GM20431 (cell line): ENCODE data around the gene KLHL26.

Experiments used
- in situ Hi-C: fragments of 300-500 bp; cut with MseI, MboI; formaldehyde crosslinking; loops from one replicate; pipeline ENCODE4 v1.15.0; 2020; ENCODE audit warnings: low sequenced_read_pairs; ENCODE audit not compliant: unreplicated experiment

Gene KLHL26

GRCh38 chr19:18660051-18660910, 23.5 kb downstream of the KLHL26 start:
- in situ Hi-C loops, result no loop called here

DNA sequence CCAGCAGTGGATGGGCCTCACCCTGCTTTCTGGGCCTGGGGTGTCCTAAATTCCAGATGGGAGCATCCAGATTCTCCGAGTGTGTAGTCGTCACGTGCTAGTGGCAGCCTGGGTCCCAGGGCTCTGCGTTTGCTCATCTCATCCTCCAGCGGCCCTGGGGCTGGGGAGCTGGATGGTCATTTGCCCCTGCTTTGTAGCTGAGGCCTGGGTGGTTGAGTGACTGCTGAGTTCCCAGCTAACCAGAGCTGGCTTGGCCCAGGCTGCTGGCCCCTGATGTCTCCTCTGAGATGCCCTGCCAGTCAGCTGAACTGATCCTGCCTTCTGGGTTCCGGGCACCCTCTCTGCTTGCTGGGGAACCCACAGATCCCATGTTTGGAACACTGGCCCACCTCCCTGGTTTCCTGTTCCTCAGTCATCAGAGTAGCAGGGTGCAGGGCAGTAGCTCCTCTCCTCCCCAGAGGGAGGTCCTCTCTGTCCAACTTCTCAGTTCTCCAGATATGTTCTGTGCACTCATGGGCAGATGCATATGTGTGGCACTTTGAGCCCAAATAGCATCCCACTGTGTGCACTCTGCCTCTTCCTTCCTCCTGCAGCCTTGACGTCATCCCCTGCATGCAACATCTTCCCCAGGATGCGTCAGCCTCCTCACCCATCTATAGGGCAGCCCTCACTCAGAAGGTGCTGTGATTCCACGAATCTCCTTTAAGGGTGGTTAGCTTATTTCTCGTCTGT, 24.3 kb downstream of the KLHL26 start:
- in situ Hi-C loops, result no loop called here

DNA sequence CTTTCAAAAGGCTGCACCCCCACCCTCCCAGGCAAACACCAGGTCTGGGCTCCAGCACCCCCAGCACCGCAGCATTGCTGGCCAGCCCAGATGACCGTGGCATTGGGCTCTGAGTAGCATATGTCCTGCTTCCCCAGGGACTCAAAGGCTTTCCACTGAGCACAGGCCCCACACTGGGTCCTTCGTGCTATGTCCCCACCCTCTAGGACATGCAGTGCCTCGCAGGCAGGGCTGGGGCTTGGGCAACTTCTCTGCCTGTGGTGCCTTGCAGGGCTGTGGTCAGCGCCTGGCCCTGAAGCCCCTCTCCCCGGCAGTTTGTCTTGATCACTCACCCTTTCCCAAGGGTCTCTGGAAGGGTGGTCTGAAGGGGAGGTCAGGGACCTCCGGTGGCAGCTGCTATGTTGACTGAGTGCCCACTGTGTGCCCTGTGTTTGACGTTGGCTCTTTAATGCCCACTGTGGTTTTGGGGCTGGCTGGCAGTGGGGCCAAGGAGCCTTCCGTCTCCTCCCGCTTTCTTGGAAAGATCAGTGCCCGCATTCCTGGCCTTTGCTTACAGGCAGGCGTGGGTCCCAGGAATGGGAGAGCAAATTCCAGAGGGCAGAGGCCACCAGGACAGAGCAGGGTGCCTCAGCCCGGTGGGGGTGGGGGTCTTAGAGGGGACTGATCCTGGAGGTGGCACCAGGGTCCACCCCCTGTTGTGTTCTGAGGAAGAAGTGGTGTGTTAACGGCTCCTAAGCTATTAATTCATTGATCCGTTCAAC, 26.3 kb downstream of the KLHL26 start:
- in situ Hi-C loops, result no loop called here

DNA sequence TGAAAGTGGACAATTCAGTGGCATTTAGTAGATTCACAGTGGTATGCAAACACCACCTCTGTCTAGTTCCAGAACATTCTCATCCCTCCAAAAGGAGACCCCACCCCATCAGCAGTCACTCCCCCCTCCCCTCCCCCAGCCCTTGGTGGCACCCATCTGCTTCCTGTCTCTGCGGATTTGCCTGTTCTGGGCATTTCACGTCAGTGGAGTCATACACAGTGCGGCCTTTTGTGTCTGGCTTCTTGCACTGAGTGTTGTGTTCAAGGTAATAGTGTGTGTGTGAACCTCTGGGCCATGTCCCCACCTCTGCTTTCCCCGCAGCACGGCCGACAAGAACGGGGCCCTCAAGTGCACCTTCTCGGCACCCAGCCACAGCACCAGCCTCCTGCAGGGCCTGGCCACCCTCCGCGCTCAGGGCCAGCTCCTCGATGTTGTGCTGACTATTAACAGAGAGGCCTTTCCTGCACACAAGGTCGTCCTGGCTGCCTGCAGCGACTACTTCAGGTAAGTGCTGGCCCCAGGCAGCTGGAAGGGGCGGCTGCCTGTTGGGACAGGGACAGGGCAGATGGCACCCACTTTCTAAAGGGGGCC, 27.2 kb downstream of the KLHL26 start:
- in situ Hi-C loops, result no loop called here

DNA sequence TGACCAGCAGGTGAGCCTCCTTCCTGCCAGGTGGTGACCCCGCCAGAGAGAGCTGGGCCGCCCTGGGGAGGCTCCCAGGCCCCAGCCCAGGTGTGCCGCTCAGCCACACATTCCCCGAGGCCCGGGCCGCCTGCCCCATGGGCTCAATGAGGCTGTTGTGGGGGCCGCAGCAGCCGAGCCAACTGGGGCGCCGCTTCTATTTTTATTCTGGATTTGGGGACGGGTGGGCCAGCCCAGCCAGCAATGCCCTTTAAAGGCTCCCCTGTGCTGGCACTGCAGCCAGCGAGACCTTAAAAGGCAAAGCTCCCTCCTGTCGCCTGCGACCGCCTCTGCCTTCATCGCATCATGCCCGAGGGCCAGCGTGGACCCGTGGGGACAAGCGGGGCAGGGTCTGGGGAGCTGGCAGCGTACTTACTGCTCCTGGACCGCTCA, 29.0 kb downstream of the KLHL26 start:
- in situ Hi-C loops, result no loop called here

- in situ Hi-C loops, result no loop called here
Observed at GRCh38 chr19:18666317-18666716, 29.5 kb downstream of the KLHL26 start.

DNA sequence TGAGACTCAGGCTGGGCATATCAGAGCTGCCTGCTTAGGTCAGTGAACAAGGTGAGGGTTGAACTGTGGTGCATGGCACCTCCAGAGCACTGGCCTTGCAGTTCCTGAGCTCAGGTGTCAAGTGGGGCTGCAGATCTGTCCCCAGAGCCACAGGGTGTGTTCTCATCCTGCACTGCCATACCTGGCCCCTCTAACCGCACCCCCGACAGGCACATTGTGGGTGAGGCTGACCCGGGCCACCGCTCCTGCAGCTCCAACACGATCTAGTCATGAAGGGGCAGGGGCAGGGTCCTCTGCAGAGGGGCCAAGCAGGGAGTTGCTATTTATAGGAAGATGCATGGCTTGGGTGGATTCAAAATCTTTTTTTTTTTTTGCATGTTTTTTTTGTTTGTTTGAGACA, 30.0 kb downstream of the KLHL26 start:
- in situ Hi-C loops, result no loop called here

GRCh38 chr19:18667531-18668251, 30.9 kb downstream of the KLHL26 start:
- in situ Hi-C loops, result no loop called here

DNA sequence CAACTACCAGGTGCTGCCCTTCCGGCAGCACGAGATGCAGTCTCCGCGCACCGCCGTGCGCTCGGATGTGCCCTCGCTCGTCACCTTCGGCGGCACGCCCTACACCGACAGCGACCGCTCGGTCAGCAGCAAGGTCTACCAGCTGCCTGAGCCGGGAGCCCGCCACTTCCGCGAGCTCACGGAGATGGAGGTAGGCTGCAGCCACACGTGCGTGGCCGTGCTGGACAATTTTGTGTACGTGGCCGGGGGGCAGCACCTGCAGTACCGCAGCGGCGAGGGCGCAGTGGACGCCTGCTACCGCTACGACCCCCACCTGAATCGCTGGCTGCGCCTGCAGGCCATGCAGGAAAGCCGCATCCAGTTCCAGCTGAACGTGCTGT, 31.4 kb downstream of the KLHL26 start:
- in situ Hi-C loops, result no loop called here

DNA sequence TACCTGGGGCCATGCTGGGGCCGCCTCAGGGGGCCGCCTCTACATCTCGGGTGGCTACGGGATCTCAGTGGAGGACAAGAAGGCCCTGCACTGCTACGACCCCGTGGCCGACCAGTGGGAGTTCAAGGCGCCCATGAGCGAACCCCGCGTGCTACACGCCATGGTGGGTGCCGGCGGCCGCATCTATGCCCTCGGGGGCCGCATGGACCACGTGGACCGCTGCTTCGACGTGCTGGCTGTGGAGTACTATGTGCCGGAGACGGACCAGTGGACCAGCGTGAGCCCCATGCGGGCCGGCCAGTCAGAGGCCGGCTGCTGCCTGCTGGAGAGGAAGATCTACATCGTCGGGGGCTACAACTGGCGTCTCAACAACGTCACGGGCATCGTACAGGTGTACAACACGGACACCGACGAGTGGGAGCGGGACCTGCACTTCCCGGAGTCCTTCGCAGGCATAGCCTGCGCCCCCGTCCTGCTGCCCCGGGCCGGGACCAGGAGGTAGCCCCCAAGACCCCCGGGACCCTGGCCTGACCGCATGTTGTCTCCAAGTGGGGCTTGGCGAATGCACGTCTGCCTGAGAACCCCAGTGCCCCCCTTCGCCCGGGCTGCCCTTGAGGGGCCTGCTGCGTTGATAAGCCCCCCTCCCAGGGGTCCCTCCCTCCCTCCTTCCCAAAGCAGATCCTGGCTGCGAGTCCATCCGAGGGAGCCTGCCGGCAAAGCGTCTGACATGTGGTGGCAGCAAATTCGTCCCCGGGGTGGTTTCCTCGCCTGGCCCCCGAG, 32.1 kb downstream of the KLHL26 start:
- in situ Hi-C loops, result no loop called here

DNA sequence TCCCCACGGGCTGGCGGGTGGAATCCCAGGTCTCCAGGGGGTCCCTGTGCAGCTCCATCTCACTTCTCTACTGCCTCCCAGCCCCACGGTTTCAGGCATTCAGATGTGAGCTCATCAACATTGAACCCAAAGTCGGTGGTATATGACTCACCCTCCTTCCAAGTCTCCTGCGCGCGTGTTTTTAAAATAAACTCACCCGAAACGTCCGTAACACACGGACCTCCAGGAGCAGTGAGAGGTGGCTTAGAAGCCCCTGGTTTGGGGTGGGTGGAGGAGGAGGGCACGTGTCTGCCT, 32.6 kb downstream of the KLHL26 start:
- in situ Hi-C loops, result no loop called here

- in situ Hi-C loops, result no loop called here
Observed at GRCh38 chr19:18669883-18670282, 33.1 kb downstream of the KLHL26 start.

DNA sequence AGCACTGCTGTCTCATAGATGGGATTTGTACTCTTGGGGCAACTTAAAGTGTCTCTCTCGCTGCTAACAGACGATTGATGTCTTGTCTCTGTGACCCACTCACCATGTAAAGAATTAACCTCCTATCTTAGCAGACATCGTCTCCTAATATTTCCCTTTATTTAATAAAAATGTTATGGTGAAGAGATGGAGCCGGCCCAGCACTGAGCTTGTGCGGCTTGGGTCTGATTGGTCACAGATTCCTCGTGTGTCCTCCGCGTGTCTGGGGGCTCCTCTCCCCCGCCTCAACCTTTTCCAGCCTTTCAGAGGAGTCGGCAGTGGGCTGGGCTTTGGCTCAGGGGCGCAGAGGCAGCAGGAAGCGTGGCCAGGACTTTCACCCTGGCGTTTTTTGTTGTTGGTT, 33.5 kb downstream of the KLHL26 start:
- in situ Hi-C loops, result no loop called here

- in situ Hi-C loops, result no loop called here
Observed at GRCh38 chr19:18671303-18672043, 34.6 kb downstream of the KLHL26 start.

DNA sequence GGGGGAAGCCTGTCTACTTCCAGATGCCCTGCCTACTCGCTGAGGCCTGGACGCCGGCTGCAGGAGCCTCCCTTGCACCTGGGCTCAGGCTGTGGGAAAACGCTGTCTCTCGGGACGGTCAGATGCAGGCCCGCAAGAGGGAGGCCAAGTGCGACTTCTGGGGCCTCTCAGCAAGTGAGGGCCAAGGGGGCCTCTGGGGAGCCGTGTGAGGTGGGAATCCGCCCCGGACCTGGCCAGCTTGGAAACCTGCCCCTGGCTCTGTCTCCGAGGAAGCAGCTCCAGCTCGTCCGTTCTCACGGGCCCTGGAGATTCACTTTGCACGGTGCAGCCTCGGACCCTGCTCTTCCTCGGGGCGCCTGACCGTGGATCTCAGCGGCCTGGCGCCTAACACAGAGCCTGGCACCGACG, 35.2 kb downstream of the KLHL26 start:
- in situ Hi-C loops, result no loop called here

DNA sequence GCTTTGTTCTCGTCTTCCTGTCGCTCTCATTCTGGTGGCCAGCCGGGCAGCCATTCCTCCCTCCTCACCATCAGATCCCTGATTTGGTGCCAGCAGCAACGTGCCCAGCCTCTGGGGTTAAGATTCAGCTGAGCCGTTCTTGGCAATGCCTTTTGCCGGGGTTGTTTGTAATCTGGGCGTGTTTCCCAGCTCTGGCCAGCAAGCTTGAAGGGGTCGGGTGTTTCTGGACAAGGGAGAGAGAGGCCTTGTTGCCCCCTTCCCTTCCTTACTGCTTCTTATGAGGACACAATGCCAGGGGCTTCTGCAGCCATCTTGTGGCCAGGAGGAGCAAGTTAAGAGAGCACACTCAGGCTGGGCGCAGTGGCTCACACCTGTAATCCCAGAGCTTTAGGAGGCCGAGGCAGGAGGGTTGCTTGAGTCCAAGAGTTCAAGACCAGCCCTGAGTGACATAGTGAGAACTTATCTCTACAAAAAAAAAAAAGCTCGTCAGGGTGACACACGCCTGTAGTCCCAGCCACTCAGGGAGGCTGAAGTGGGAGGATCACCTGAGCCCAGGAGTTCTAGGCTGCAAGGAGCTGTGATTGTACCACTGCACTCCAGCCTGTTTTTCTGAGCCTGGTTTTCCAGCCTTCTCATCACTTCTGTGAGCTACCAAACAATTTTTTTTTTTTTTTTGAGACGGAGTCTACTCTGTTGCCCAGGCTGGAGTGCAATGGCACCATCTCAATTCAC, 35.9 kb downstream of the KLHL26 start:
- in situ Hi-C loops, result no loop called here

DNA sequence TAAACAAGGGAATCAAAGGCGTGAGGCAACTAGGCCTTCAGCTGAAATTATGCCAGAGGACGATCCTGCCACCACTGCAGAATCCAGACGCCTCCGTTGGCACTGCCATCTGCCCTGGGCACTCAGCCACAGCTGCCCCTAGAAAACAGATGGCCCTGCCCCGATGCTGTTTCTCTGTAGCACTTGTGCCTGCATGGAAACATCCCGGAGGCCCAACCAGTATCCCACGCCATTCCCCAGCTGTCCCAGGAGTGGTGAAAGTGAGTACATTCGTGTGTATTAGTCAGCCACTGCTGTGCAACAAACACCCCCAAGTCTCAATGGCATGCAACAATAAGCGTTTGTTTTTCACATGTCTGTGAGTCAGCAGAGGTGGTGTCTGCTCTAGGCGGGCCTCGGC, 37.8 kb downstream of the KLHL26 start:
- in situ Hi-C loops, result no loop called here

DNA sequence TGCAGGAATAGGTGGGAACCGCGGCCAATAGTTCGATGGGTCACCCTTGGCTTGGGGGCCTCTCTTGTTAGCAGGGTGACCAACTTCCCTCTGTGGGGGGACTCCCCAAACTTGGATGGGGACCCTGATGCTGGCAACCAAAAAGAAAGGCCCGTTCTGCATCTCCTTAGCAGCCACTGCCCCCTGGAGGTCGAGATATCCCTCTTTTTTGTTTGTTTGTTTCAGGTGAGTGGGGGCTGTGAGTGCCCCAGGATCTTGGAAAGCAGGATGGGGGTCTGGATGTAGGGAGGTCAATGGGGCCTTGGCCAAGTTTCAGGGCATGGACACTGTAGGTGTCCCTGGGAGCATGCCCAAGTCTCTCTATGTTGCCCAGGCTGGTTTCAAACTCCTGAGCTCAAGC, 39.0 kb downstream of the KLHL26 start:
- in situ Hi-C loops, result no loop called here
